ENCODE data around the gene KIF21B.

DNA sequence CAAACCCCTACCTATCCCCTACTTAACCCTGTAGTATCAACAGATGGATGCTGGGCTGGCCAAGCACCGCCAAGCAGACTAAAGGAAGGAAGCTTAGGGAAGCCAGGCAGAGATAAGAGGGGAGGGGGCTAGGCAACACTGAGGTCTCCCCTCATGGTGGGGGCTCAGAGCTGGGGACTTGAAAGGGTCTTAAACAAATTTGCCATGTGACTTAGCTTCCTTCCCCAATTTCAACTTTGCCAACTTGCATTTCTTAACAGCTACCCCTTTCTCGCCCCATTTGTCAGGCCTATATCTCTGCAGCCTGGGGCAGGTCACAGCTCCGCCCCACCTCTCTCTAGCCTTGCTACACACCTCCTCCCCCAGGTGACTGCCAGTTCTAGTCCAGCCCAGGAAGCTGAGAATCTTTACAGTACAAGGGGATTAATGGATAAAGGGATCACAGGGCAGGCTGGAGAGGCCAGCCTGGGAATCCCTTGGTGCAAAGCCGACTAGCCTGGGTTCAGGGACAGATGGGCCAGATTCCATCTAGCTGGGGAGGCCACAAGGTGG lies 3.4 kb downstream of the KIF21B start:
- TF ChIP-seq KDM5A (IDR thresholded peaks at IDR 0.05; ENCODE audit: low read length) (no peak), HDAC2 (IDR thresholded peaks at IDR 0.05; ENCODE audit: borderline replicate concordance in 1 of 2, low read depth in 2 of 2, low read length in 2 of 2) (no peak), POLR2A (IDR thresholded peaks at IDR 0.05; ENCODE audit: control extremely low read depth in 1 of 2, low read depth in 2 of 2, low read length in 2 of 2) (no peak), TEAD4 (IDR thresholded peaks at IDR 0.05; ENCODE audit: low read depth, low read length) (no peak), CEBPB (IDR thresholded peaks at IDR 0.05; ENCODE audit: low read depth, low read length) (no peak), CHD2 (IDR thresholded peaks at IDR 0.05; ENCODE audit: low read length) (no peak), MAFK (IDR thresholded peaks at IDR 0.05; ENCODE audit: low read depth, low read length) (no peak), HDAC6 (IDR thresholded peaks at IDR 0.05; ENCODE audit: low read depth, low read length) (no peak)
- TF ChIP-seq, protein P1, sequence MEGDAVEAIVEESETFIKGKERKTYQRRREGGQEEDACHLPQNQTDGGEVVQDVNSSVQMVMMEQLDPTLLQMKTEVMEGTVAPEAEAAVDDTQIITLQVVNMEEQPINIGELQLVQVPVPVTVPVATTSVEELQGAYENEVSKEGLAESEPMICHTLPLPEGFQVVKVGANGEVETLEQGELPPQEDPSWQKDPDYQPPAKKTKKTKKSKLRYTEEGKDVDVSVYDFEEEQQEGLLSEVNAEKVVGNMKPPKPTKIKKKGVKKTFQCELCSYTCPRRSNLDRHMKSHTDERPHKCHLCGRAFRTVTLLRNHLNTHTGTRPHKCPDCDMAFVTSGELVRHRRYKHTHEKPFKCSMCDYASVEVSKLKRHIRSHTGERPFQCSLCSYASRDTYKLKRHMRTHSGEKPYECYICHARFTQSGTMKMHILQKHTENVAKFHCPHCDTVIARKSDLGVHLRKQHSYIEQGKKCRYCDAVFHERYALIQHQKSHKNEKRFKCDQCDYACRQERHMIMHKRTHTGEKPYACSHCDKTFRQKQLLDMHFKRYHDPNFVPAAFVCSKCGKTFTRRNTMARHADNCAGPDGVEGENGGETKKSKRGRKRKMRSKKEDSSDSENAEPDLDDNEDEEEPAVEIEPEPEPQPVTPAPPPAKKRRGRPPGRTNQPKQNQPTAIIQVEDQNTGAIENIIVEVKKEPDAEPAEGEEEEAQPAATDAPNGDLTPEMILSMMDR (IDR thresholded peaks at IDR 0.05; ENCODE audit: control extremely low read depth in 1 of 3, insufficient read depth in 1 of 3, low read depth in 1 of 3, low read length in 3 of 3), result no peak
- TF ChIP-seq, protein P2, sequence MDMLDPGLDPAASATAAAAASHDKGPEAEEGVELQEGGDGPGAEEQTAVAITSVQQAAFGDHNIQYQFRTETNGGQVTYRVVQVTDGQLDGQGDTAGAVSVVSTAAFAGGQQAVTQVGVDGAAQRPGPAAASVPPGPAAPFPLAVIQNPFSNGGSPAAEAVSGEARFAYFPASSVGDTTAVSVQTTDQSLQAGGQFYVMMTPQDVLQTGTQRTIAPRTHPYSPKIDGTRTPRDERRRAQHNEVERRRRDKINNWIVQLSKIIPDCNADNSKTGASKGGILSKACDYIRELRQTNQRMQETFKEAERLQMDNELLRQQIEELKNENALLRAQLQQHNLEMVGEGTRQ (IDR thresholded peaks at IDR 0.05; ENCODE audit: low read length), result no peak
